ENCODE results near the gene UNC5A. TPM values are rescaled to one million over a fixed set of nuclear protein-coding genes. Genes with fewer than 3 reads are reported as not detected.

UNC5A gene
- total and polyA plus RNA-seq, 2 of the 8 experiments (the other 6 are each of a cell fraction or from before 2014, with no cell fraction given), result 4.0 to 7.6 TPM

- H3K36me3 ChIP-seq (ENCODE audit: control insufficient read depth in 2 of 4, insufficient read depth in 4 of 4, low read length in 3 of 4), result peaks cover 15 to 53% (median 48%) of the 10 kb centered on the region in 4 experiments; a peak in 7 of 8 replicates
- CTCF ChIA-PET (ENCODE audit: partially characterized antibody), result interaction anchor here (0.6 to 2.6 kb wide), 5 partner anchors 12 to 246 kb away, joined by 3 to 14 read pairs (median 3); no protein-coding TSS in a partner anchor
- H3K27me3 ChIP-seq (replicated peaks in 1 of 4; ENCODE audit: control insufficient read depth in 3 of 4, extremely low read depth in 1 of 4, insufficient read depth in 3 of 4, low read length in 3 of 4), result no peaks in the 10 kb centered on the region
- no peak overlapping the region for H3K14ac ChIP-seq (ENCODE audit: insufficient read length)
- no peak overlapping the region for H2AFZ ChIP-seq (ENCODE audit: low read length)
- no peak overlapping the region for H2BK15ac ChIP-seq (ENCODE audit: low read length)
- no peaks in the 10 kb centered on the region for H3K79me1 ChIP-seq (ENCODE audit: low read depth, low read length)
- no peak overlapping the region for H3K18ac ChIP-seq (ENCODE audit: extremely low read depth, low read length)
- 92% methylated on average over 3 of the region's 3 CpGs; no CpG with 5 or more reads in 1 of the 2 experiments for WGBS, 2 experiments (ENCODE audit: extremely low coverage in 1 of 2, insufficient coverage in 1 of 2, insufficient read length in 1 of 2, insufficient replicate concordance in 2 of 2, low coverage in 1 of 2, low lambda C conversion rate in 2 of 2, missing lambda C conversion rate in 1 of 2)
- no peak overlapping the region for H2BK12ac ChIP-seq (ENCODE audit: low read depth, low read length)
- no peaks in the 10 kb centered on the region for H3K9me3 ChIP-seq (ENCODE audit: insufficient read depth in 2 of 2, low read depth in 1 of 2, low read length in 1 of 2)
- no peak overlapping the region for H3K4ac ChIP-seq (replicated peaks; ENCODE audit: insufficient read length, low read depth, low read length)
- POLR2A ChIA-PET (ENCODE audit: partially characterized antibody), result no interaction called here
- H4K91ac ChIP-seq (replicated peaks; ENCODE audit: insufficient read length, low read length), result no peak overlapping the region
- no peak overlapping the region for H2BK20ac ChIP-seq (ENCODE audit: low read length)
- no peak overlapping the region for H3K23ac ChIP-seq (ENCODE audit: insufficient read length)
- no peak overlapping the region for H3K9ac ChIP-seq (replicated peaks in 1 of 4; ENCODE audit: extremely low read depth in 1 of 4, low read depth in 3 of 4, low read length in 3 of 4)
- H3K4me3 ChIP-seq (ENCODE audit: extremely low read depth in 1 of 4, insufficient read depth in 2 of 4, low read depth in 3 of 4, low read length in 4 of 4), result no peak overlapping the region
- H3K4me1 ChIP-seq (replicated peaks in 1 of 4; ENCODE audit: control insufficient read depth in 3 of 4, insufficient read depth in 4 of 4, low read length in 3 of 4), result peaks cover 0 to 4% (median under 1%) of the 10 kb centered on the region in 4 experiments; a peak in 2 of 7 replicates
- no peak overlapping the region for H2BK120ac ChIP-seq (replicated peaks; ENCODE audit: low read depth, low read length)
- TF ChIP-seq PHF8 (conservative IDR thresholded peaks at IDR 0.05; ENCODE audit: low read depth, low read length) (no peak), POLR2A (IDR thresholded peaks at IDR 0.05; ENCODE audit: control extremely low read depth in 1 of 2, low read depth in 2 of 2, low read length in 2 of 2) (no peak), ASH2L (IDR thresholded peaks at IDR 0.05; ENCODE audit: low read length) (no peak), POLR2AphosphoS5 (IDR thresholded peaks at IDR 0.05; ENCODE audit: low read depth, low read length) (no peak), CREB1 (IDR thresholded peaks at IDR 0.05) (no peak), SRF (IDR thresholded peaks at IDR 0.05; ENCODE audit: low read depth, low read length) (no peak), NANOG (IDR thresholded peaks at IDR 0.05; ENCODE audit: insufficient read depth, low read depth, low read length, poor library complexity, severe bottlenecking) (no peak)
- no peak overlapping the region for H4K5ac ChIP-seq (ENCODE audit: insufficient read length, low read depth, low read length)
- no peak overlapping the region for H2BK5ac ChIP-seq (ENCODE audit: low read depth, low read length)
- H3K23me2 ChIP-seq (ENCODE audit: low read depth, low read length), result no peaks in the 10 kb centered on the region
- no peak for FAIRE-seq
- no peaks in the 10 kb centered on the region for H3K79me2 ChIP-seq (ENCODE audit: control insufficient read depth in 1 of 2, insufficient read depth in 2 of 2, low read length in 2 of 2)
- no peak overlapping the region for H4K8ac ChIP-seq (ENCODE audit: extremely low read depth, insufficient read depth, low read length)
- no peak overlapping the region for H3K4me2 ChIP-seq (ENCODE audit: insufficient read depth in 1 of 2, low read depth in 2 of 2, low read length in 2 of 2)
- no peak overlapping the region for H3K56ac ChIP-seq (replicated peaks; ENCODE audit: insufficient read length, low read depth, low read length)
- no peak overlapping the region for H2AK5ac ChIP-seq (ENCODE audit: low read depth, low read length)
- H3K27ac ChIP-seq (ENCODE audit: low read depth, low read length), result no peak overlapping the region
- DNase-seq (ENCODE audit: low read depth in 1 of 2, low spot score in 2 of 2), result no peak
- H4K20me1 ChIP-seq (replicated peaks in 1 of 2; ENCODE audit: control insufficient read depth in 1 of 2, insufficient read depth in 2 of 2, low read length in 2 of 2), result no peaks in the 10 kb centered on the region
Observed at GRCh38 chr5:176904276-176904675, 93.9 kb downstream of the UNC5A start.

All from H1 (cell line).